OCI-LY7 (cell line): ENCODE results near the gene NCKAP5L. TPM values are rescaled to one million over a fixed set of nuclear protein-coding genes. Genes with fewer than 3 reads are reported as not detected.

Experiments
- BruUV-seq: library from RNA; stranded (reverse); fragments of 400-500 nt; replicated peaks from 2 replicates; lab custom pipeline; 2021; lab: Mats Ljungman, UMichigan
- CTCF ChIA-PET: fragments of 300-600 bp; sonication (Branson Sonifier 250); formaldehyde crosslinking; loops from one replicate; lab custom pipeline; 2022; ENCODE audit warnings: antibody characterized with exemption; ENCODE audit not compliant: unreplicated experiment; lab: Charles Lee
- POLR2A ChIA-PET: fragments of 300-600 bp; sonication (Branson Sonifier 250); formaldehyde crosslinking; loops from one replicate; lab custom pipeline; 2022; ENCODE audit warnings: antibody characterized with exemption; lab: Charles Lee
- DNase-seq: peaks from one replicate; pipeline ENCODE4 v3.0.0-alpha.2; 2015; ENCODE audit warnings: low spot score
- H2AFZ ChIP-seq: fragments of 200-600 bp; sonication (generic), shearing (Covaris generic); 2 replicates; pipeline ENCODE4 v1.6.1; 2014; ENCODE audit warnings: mild to moderate bottlenecking, antibody characterized with exemption, low read length, moderate library complexity
- H3K27ac ChIP-seq: fragments of 200-600 bp; sonication (generic); 2 replicates; pipeline ENCODE4 v1.5.1; 2014; ENCODE audit warnings: mixed run types, low read depth, mild to moderate bottlenecking, moderate library complexity, low read length, inconsistent platforms; ENCODE audit not compliant: poor library complexity, severe bottlenecking
- H3K36me3 ChIP-seq: fragments of 200-600 bp; sonication (generic); 2 replicates; pipeline ENCODE4 v1.6.1; 2014; ENCODE audit warnings: mild to moderate bottlenecking, antibody characterized with exemption, low read length, moderate library complexity, mixed read lengths; ENCODE audit not compliant: insufficient read depth
- H3K4me1 ChIP-seq: fragments of 200-600 bp; sonication (generic); 2 replicates; pipeline ENCODE4 v1.5.1; 2014; ENCODE audit warnings: mild to moderate bottlenecking, low read length; ENCODE audit not compliant: insufficient read depth, poor library complexity, severe bottlenecking
- H3K4me2 ChIP-seq: fragments of 200-600 bp; sonication (generic); 2 replicates; pipeline ENCODE4 v1.6.1; 2014; ENCODE audit warnings: mild to moderate bottlenecking, low read length
- H3K4me3 ChIP-seq: fragments of 200-600 bp; sonication (generic); 2 replicates; pipeline ENCODE4 v1.5.1; 2014; ENCODE audit warnings: mild to moderate bottlenecking, low read depth, low read length; ENCODE audit not compliant: poor library complexity, severe bottlenecking
- H3K79me2 ChIP-seq: fragments of 200-600 bp; sonication (generic); 2 replicates; pipeline ENCODE4 v1.6.1; 2016; ENCODE audit warnings: low read depth, mild to moderate bottlenecking, low read length, moderate library complexity, mixed read lengths; ENCODE audit not compliant: insufficient read depth
- H3K9me2 ChIP-seq: fragments of 200-600 bp; sonication (generic); 2 replicates; pipeline ENCODE4 v1.6.1; 2016; ENCODE audit warnings: mild to moderate bottlenecking, low read length, mixed read lengths; ENCODE audit not compliant: insufficient read depth
- H3K9me3 ChIP-seq: fragments of 200-600 bp; sonication (generic); 2 replicates; pipeline ENCODE4 v1.6.1; 2014; ENCODE audit warnings: mild to moderate bottlenecking, mixed run types, low read length, mixed read lengths
- H4K20me1 ChIP-seq: fragments of 200-600 bp; sonication (generic); 2 replicates; pipeline ENCODE4 v1.6.1; 2014; ENCODE audit warnings: mild to moderate bottlenecking, antibody characterized with exemption, low read length, moderate library complexity, mixed read lengths; ENCODE audit not compliant: insufficient read depth
- EZH2phosphoT487 ChIP-seq: fragments of 200-600 bp; sonication (generic); IDR thresholded peaks from 2 replicates; pipeline ENCODE4 v1.6.1; 2018; ENCODE audit warnings: low read depth, borderline replicate concordance, mild to moderate bottlenecking, mixed run types, antibody characterized with exemption, low read length, moderate library complexity, mixed read lengths
- intact Hi-C: fragments of 100-400 bp; cut with micrococcal nuclease; formaldehyde crosslinking; loops from one replicate; pipeline ENCODE4 v1.10.0; 2022; ENCODE audit not compliant: unreplicated experiment
- total RNA-seq, 2 experiments: library from RNA; depleted of rRNA in 1 of 2; stranded (reverse); fragments of >200 nt in 1 of 2; shearing (Covaris generic) in 1 of 2; gene quantifications; 2 replicates each; pipeline ENCODE4 v1.2.3, GENCODE V29; 2014 to 2022
- TF ChIP-seq, protein P1 (sequence below): fragments of 200-600 bp; sonication (generic); conservative IDR thresholded peaks from 2 replicates; pipeline ENCODE4 v1.5.1; 2014; ENCODE audit warnings: mild to moderate bottlenecking, antibody characterized with exemption, low read length, moderate library complexity, mixed read lengths

Gene NCKAP5L
- total RNA-seq, 2 experiments from 2014 or later = 4.6 to 12.2 TPM

DNA sequence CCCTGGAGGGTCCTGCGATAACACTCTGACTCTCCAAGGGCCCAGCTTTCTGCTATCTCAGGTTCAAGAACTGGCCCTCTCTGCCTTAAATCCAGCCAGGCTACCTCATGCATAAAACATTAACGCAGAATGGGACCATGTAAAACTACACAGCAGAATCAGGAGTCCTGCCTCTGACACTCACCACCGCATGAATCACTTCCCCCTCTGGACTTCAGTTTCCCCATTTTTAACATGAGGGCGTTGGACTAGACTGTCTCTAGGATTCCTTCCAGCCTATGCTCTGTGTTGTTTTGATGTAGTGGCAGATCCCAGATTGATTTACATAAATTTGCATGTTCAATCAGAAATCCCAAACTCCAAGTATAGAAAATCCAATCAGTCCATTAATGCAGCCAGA lies 3.3 kb downstream of the NCKAP5L start:
- peaks cover 34% of the 10 kb centered on the region for H3K4me1 ChIP-seq
- no peaks in the 10 kb centered on the region for H4K20me1 ChIP-seq
- H3K36me3 ChIP-seq = peaks cover 7% of the 10 kb centered on the region; the same call in 1 of the 2 replicates
- ChIA-PET POLR2A (no interaction called here), CTCF (no interaction called here)
- TF ChIP-seq, protein P1, sequence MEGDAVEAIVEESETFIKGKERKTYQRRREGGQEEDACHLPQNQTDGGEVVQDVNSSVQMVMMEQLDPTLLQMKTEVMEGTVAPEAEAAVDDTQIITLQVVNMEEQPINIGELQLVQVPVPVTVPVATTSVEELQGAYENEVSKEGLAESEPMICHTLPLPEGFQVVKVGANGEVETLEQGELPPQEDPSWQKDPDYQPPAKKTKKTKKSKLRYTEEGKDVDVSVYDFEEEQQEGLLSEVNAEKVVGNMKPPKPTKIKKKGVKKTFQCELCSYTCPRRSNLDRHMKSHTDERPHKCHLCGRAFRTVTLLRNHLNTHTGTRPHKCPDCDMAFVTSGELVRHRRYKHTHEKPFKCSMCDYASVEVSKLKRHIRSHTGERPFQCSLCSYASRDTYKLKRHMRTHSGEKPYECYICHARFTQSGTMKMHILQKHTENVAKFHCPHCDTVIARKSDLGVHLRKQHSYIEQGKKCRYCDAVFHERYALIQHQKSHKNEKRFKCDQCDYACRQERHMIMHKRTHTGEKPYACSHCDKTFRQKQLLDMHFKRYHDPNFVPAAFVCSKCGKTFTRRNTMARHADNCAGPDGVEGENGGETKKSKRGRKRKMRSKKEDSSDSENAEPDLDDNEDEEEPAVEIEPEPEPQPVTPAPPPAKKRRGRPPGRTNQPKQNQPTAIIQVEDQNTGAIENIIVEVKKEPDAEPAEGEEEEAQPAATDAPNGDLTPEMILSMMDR = no peak
- no peak for TF ChIP-seq EZH2phosphoT487
- no TSS peak for BruUV-seq
- intact Hi-C loops = loop anchor here (5.0 kb wide), 1 partner anchor 198 kb away; no protein-coding TSS in a partner anchor
- no peaks in the 10 kb centered on the region for H3K79me2 ChIP-seq
- no peak overlapping the region for H3K4me3 ChIP-seq
- H3K9me2 ChIP-seq = no peaks in the 10 kb centered on the region
- no peak for DNase-seq
- H2AFZ ChIP-seq = no peak overlapping the region
- no peak overlapping the region for H3K4me2 ChIP-seq
- H3K27ac ChIP-seq = no peak overlapping the region
- H3K9me3 ChIP-seq = no peaks in the 10 kb centered on the region

DNA sequence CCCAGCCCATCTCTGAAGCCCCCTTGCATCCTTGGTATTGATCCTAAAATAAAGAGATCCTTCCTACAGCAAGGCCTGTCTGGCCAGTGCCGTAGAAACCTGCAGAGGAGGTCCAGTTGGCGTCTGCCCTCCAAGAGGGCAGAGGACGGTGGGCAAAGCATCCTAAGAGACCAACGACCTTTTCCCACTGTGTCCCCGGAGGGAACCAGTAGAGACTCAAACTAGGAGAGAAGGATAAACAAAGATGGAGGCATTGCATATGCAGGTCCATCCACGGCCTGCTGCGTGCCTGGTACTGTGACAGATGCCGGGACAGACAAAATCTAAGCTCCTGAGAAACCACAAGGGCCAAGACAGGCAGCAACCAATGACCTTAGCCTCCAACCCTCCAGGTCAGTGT lies 3.8 kb downstream of the NCKAP5L start:
- peaks cover 35% of the 10 kb centered on the region for H3K4me1 ChIP-seq
- DNase-seq = no peak
- TF ChIP-seq, protein P1 = no peak
- TF ChIP-seq EZH2phosphoT487 = no peak
- ChIA-PET CTCF (no interaction called here), POLR2A (no interaction called here)
- H2AFZ ChIP-seq = no peak overlapping the region
- no peaks in the 10 kb centered on the region for H3K9me3 ChIP-seq
- no TSS peak for BruUV-seq
- intact Hi-C loops = no loop called here
- no peaks in the 10 kb centered on the region for H4K20me1 ChIP-seq
- peaks cover 7% of the 10 kb centered on the region; the same call in 1 of the 2 replicates for H3K36me3 ChIP-seq
- no peak overlapping the region for H3K27ac ChIP-seq
- no peaks in the 10 kb centered on the region for H3K9me2 ChIP-seq
- H3K4me3 ChIP-seq = no peak overlapping the region
- no peak overlapping the region for H3K4me2 ChIP-seq
- no peaks in the 10 kb centered on the region for H3K79me2 ChIP-seq

DNA sequence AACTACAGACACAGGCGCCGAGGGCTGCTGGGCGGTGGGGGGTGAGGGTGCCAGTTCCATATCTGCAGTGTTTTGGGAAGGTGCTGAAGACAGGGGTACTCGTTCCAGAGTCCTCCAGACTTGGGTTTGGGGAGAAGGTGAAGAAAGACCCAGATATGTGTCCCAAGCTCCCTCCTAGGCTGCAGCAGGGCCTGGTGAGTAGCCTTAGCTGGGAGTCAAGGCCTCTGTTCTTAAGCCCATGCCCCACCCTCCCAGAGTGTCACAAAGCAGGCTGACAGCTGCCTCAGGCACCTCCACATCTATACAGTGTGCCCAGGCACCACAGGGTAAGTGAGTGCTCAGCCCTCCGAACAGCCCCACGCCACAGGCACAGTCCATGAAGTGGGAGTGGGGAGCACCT lies 4.3 kb downstream of the NCKAP5L start:
- intact Hi-C loops = no loop called here

More for the DNA sequence above, 4.3 kb downstream of the NCKAP5L start:
- ChIA-PET CTCF (no interaction called here), POLR2A (no interaction called here)
- Histone ChIP-seq H3K9me3 (no peaks in the 10 kb centered on the region), H3K79me2 (no peaks in the 10 kb centered on the region), H3K27ac (no peak overlapping the region), H3K36me3 (peaks cover 7% of the 10 kb centered on the region; the same call in 1 of the 2 replicates), H3K9me2 (no peaks in the 10 kb centered on the region), H3K4me2 (no peak overlapping the region), H2AFZ (no peak overlapping the region), H3K4me3 (no peak overlapping the region), H3K4me1 (peaks cover 31% of the 10 kb centered on the region), H4K20me1 (no peaks in the 10 kb centered on the region)
- DNase-seq = no peak
- BruUV-seq = no TSS peak
- no peak for TF ChIP-seq EZH2phosphoT487
- TF ChIP-seq, protein P1 = no peak
